RWPE2 (cell line): ENCODE measurements around the gene OR5H14.
"Not testable (repeated sequence)": the region's sequence is repeated elsewhere in the genome, so short reads cannot be mapped to it uniquely, and the experiment has no call there.

ENCODE experiments used
- ATAC-seq: fragments of 200-7000 bp; cut with Tn5 transposase; 3 replicates; pipeline ENCODE4 v1.9.1; 2021; ENCODE audit warnings: low read depth
- DNase-seq: peaks from one replicate; pipeline ENCODE4 v3.0.0-alpha.2; 2020; ENCODE audit warnings: low spot score
- H3K27ac ChIP-seq: fragments of 450-650 bp; 2 replicates; pipeline ENCODE4 v1.5.1; 2017; ENCODE audit warnings: mild to moderate bottlenecking; ENCODE audit not compliant: poor library complexity, severe bottlenecking
- H3K27me3 ChIP-seq: fragments of 250-450 bp; sonication (Bioruptor Pico); 2 replicates; pipeline ENCODE4 v1.5.1; 2021; ENCODE audit warnings: mild to moderate bottlenecking, moderate library complexity; ENCODE audit not compliant: insufficient read depth, poor library complexity, severe bottlenecking
- H3K36me3 ChIP-seq: fragments of 250-450 bp; sonication (Bioruptor Pico); 2 replicates; pipeline ENCODE4 v1.5.1; 2020; ENCODE audit warnings: low read depth, mild to moderate bottlenecking, moderate library complexity
- H3K4me1 ChIP-seq: fragments of 250-450 bp; sonication (Bioruptor Pico); 2 replicates; pipeline ENCODE4 v1.5.1; 2021; ENCODE audit warnings: mild to moderate bottlenecking, moderate library complexity; ENCODE audit not compliant: insufficient read depth, poor library complexity, severe bottlenecking
- H3K4me3 ChIP-seq: fragments of 250-450 bp; sonication (Bioruptor Pico); 2 replicates; pipeline ENCODE4 v1.5.1; 2021; ENCODE audit warnings: mild to moderate bottlenecking, moderate library complexity; ENCODE audit not compliant: severe bottlenecking
- H3K9me3 ChIP-seq: fragments of 250-450 bp; sonication (Bioruptor Pico); 2 replicates; pipeline ENCODE4 v1.5.1; 2021; ENCODE audit warnings: mild to moderate bottlenecking, moderate library complexity; ENCODE audit not compliant: severe bottlenecking
- TF ChIP-seq, protein P1 (sequence below): fragments of 450-650 bp; IDR thresholded peaks from one replicate; pipeline ENCODE4 v1.5.1; 2017; ENCODE audit warnings: mild to moderate bottlenecking, moderate library complexity; ENCODE audit not compliant: poor library complexity, severe bottlenecking

OR5H14 gene

DNA sequence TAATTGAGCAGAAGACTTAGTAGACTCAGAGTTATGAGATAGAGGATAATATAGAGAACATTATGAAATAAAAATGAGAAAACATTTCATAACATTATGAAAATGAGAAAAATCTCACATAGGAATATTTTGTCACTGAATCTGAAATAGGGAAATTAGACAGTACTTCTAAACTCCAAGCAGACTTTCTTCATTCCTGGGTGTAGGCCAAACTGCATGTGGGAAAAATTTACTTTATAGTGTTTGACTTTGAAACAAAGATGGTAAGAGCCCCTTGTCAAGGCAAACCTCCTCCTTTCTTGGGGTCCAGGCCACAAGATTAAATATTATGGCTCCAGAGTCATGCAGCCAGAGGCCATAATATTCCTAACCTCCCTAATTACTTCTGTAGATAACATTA is 6.7 kb upstream of the OR5H14 start:
- DNase-seq (no peak), ATAC-seq (no peak)
- TF ChIP-seq, protein P1, sequence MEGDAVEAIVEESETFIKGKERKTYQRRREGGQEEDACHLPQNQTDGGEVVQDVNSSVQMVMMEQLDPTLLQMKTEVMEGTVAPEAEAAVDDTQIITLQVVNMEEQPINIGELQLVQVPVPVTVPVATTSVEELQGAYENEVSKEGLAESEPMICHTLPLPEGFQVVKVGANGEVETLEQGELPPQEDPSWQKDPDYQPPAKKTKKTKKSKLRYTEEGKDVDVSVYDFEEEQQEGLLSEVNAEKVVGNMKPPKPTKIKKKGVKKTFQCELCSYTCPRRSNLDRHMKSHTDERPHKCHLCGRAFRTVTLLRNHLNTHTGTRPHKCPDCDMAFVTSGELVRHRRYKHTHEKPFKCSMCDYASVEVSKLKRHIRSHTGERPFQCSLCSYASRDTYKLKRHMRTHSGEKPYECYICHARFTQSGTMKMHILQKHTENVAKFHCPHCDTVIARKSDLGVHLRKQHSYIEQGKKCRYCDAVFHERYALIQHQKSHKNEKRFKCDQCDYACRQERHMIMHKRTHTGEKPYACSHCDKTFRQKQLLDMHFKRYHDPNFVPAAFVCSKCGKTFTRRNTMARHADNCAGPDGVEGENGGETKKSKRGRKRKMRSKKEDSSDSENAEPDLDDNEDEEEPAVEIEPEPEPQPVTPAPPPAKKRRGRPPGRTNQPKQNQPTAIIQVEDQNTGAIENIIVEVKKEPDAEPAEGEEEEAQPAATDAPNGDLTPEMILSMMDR, result no peak
- Histone ChIP-seq H3K9me3 (no peaks in the 10 kb centered on the region), H3K27me3 (no peaks in the 10 kb centered on the region), H3K4me3 (no peak overlapping the region), H3K27ac (no peak overlapping the region), H3K4me1 (no peaks in the 10 kb centered on the region), H3K36me3 (no peaks in the 10 kb centered on the region)

GRCh38 chr3:98148751-98149150 is 1.5 kb downstream of the OR5H14 start:
- H3K27ac ChIP-seq, result no peak overlapping the region
- no peaks in the 10 kb centered on the region for H3K9me3 ChIP-seq
- no peaks in the 10 kb centered on the region for H3K36me3 ChIP-seq
- TF ChIP-seq, protein P1, result no peak
- H3K27me3 ChIP-seq, result no peaks in the 10 kb centered on the region
- ATAC-seq (no peak), DNase-seq (no peak)
- no peak overlapping the region for H3K4me3 ChIP-seq
- no peaks in the 10 kb centered on the region for H3K4me1 ChIP-seq

GRCh38 chr3:98149456-98149855 is 2.2 kb downstream of the OR5H14 start:
- not testable (repeated sequence) for H3K4me3 ChIP-seq, H3K27me3 ChIP-seq, DNase-seq, H3K4me1 ChIP-seq, ATAC-seq, H3K36me3 ChIP-seq, H3K9me3 ChIP-seq, H3K27ac ChIP-seq

- H3K27ac ChIP-seq, result no peak overlapping the region
- TF ChIP-seq, protein P1, result no peak
- DNase-seq, result no peak
- no peaks in the 10 kb centered on the region for H3K4me1 ChIP-seq
- no peaks in the 10 kb centered on the region for H3K27me3 ChIP-seq
- no peaks in the 10 kb centered on the region for H3K9me3 ChIP-seq
- no peak for ATAC-seq
- H3K4me3 ChIP-seq, result no peak overlapping the region
- no peaks in the 10 kb centered on the region for H3K36me3 ChIP-seq
These were observed 4.0 kb downstream of the OR5H14 start for GRCh38 chr3:98151241-98151640.

DNA sequence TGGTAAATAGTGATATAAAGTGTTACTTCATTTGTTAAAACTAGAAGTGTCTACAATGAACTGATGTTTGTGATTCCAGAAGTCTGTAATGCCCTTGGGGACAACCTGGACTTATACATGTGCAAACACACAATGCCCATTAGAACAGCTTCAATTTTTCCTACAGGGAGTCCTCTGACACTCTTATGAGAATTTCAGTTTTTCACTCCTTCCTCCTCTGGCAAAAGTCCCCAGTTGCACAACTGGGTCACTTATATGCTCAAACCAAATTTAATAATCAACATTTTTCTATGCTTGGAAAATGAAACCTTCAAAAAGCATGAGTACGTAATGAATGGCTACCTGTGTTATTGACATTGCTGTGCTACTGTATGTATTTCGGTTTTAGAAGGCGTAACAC is 19.1 kb downstream of the OR5H14 start, which contains the start of gene OR5H15:
Gene OR5H15 (plus strand): TSS at position 301 of the 400 bp plus-strand sequence. CDS start 2,004 bp downstream, outside the sequence.
- no peak for DNase-seq
- TF ChIP-seq, protein P1, result no peak
- no peak within 1 kb of the TSS for H3K4me3 ChIP-seq
- no peak within 1 kb of the TSS for H3K27ac ChIP-seq
- no peak for ATAC-seq
- no peaks in the 10 kb centered on the region for H3K36me3 ChIP-seq
- no peaks in the 10 kb centered on the region for H3K9me3 ChIP-seq
- no peaks in the 10 kb centered on the region for H3K4me1 ChIP-seq
- H3K27me3 ChIP-seq, result no peaks in the 10 kb centered on the region
